Sigmoid colon (tissue), 7 donors: ENCODE results near the gene SPRYD4. TPM values are rescaled to one million over a fixed set of nuclear protein-coding genes. Genes with fewer than 3 reads are reported as not detected.
"Not testable (repeated sequence)": the region's sequence is repeated elsewhere in the genome, so short reads cannot be mapped to it uniquely, and the experiment has no call there.

Source experiments
- DNase-seq: peaks from one replicate; pipeline ENCODE4 v3.0.0-alpha.2; 2019
- H3K27ac ChIP-seq, 4 donors: fragments of 200-600 bp; sonication (generic); one replicate each; pipeline ENCODE4 v1.5.1; 2016 to 2019; ENCODE audit warnings: mild to moderate bottlenecking in 1 of 4
- H3K27me3 ChIP-seq, 3 donors: fragments of 200-600 bp; sonication (generic); one replicate each; pipeline ENCODE4 v1.5.1; 2019; ENCODE audit warnings: mild to moderate bottlenecking in 1 of 3
- H3K36me3 ChIP-seq, 4 donors: fragments of 200-600 bp; sonication (generic); one replicate each; pipeline ENCODE4 v1.5.1; 2016 to 2019
- H3K4me1 ChIP-seq, 4 donors: fragments of 200-600 bp; sonication (generic); one replicate each; pipeline ENCODE4 v1.5.1; 2017 to 2019
- H3K4me3 ChIP-seq, 4 donors: fragments of 200-600 bp; sonication (generic); one replicate each; pipeline ENCODE4 v1.5.1; 2017 to 2019; ENCODE audit warnings: mild to moderate bottlenecking in 2 of 4, moderate library complexity in 1 of 4
- H3K9me3 ChIP-seq, 4 donors: fragments of 200-600 bp in 3 of 4; sonication (generic) in 3 of 4; one replicate each; pipeline versions ENCODE4 v1.5.1 to v1.6.1; 2013 to 2019
- CTCF ChIP-seq, 4 experiments: fragments of 450-650 bp in 3 of 4; fragments of 200-600 bp in 1 of 4; IDR thresholded peaks; one replicate each; pipeline ENCODE4 v1.5.1; 2016 to 2019; ENCODE audit warnings: antibody characterized with exemption in 4 of 4, mild to moderate bottlenecking in 3 of 4, moderate library complexity in 2 of 4
- EP300 ChIP-seq, 4 donors: sonication (generic); formaldehyde crosslinking; IDR thresholded peaks; one replicate each; pipeline ENCODE4 v1.6.1; 2017; ENCODE audit warnings: antibody characterized with exemption in 4 of 4
- POLR2A ChIP-seq, 2 donors: fragments of 450-650 bp; IDR thresholded peaks; one replicate each; pipeline ENCODE4 v1.6.1; 2016; ENCODE audit warnings: antibody characterized with exemption in 2 of 2, mild to moderate bottlenecking in 2 of 2, moderate library complexity in 2 of 2
- POLR2AphosphoS5 ChIP-seq, 4 donors: sonication (generic); formaldehyde crosslinking; IDR thresholded peaks; one replicate each; pipeline ENCODE4 v1.6.1; 2017; ENCODE audit warnings: antibody characterized with exemption in 4 of 4
- WGBS, 2 donors: extraction: QIAGEN DNeasy Blood & Tissue Kit; methylation state at CpG; one replicate each; pipeline ENCODE4 v1.1.7; 2013; 5-methylcytosine and 5-hydroxymethylcytosine counted together
- intact Hi-C: fragments of 100-400 bp; cut with DNase I; formaldehyde crosslinking; loops from one replicate; pipeline ENCODE4 v1.15.1; 2023
- polyA plus RNA-seq, 3 donors: library from polyadenylated mRNA; stranded (reverse); fragments of 200-250 nt; gene quantifications; one replicate each; pipeline ENCODE4 v1.2.3, GENCODE V29; 2013
- total RNA-seq, 4 donors: library from RNA; depleted of rRNA; stranded (reverse); fragments of >200 nt; gene quantifications; one replicate each; pipeline ENCODE4 v1.1.0, GENCODE V29; 2016
- donor health status: healthy with polysubstance abuse.
- donor health status: Bipolar disorder and iron deficiency.
- donor health status: healthy.

The SPRYD4 gene
- total and polyA plus RNA-seq, 7 donors: 1.7 to 4.6 (median 3.0) TPM

- H3K27ac ChIP-seq: peak overlapping the region in 2 of 4 donors; percentile 21 to 46
- DNase-seq: peak; percentile 80
Measured at GRCh38 chr12:56487448-56488040, 19.2 kb downstream of the SPRYD4 start.

GRCh38 chr12:56488041-56488955, 19.9 kb downstream of the SPRYD4 start, which contains the start of gene GLS2:
TSS of gene GLS2 (minus strand) at chr12:56488161. CDS start at chr12:56488118, 43 bp downstream.
- no peaks in the 10 kb centered on the region for H3K9me3 ChIP-seq
- WGBS, 2 donors: 13 to 27% methylated on average over 59 of the region's 59 CpGs
- H3K27me3 ChIP-seq: no peaks in the 10 kb centered on the region
- peak within 1 kb of the TSS in 2 of 4 donors; percentile 21 to 46 for H3K27ac ChIP-seq
- DNase-seq: peak; percentile 87
- H3K36me3 ChIP-seq: no peaks in the 10 kb centered on the region
- intact Hi-C loops: no loop called here
- H3K4me3 ChIP-seq: peak within 1 kb of the TSS; percentile 40 to 67 (median 63)
- H3K4me1 ChIP-seq: peaks cover 0 to 18% (median 17%) of the 10 kb centered on the region in 4 donors
- no peak for TF ChIP-seq POLR2A (IDR thresholded peaks at IDR 0.05)
- TF ChIP-seq EP300 (IDR thresholded peaks at IDR 0.05): no peak

More at GRCh38 chr12:56487448-56488040, 19.2 kb downstream of the SPRYD4 start:
- no peaks in the 10 kb centered on the region for H3K36me3 ChIP-seq
- H3K9me3 ChIP-seq: no peaks in the 10 kb centered on the region
- intact Hi-C loops: no loop called here
- H3K27me3 ChIP-seq: no peaks in the 10 kb centered on the region
- peaks cover 0 to 18% (median 17%) of the 10 kb centered on the region in 4 donors for H3K4me1 ChIP-seq
- peak overlapping the region; percentile 40 to 67 (median 63) for H3K4me3 ChIP-seq
- 2 to 7% methylated on average over 44 of the region's 44 CpGs for WGBS, 2 donors
- TF ChIP-seq EP300 (IDR thresholded peaks at IDR 0.05): no peak
- TF ChIP-seq POLR2AphosphoS5 (IDR thresholded peaks at IDR 0.05): no peak
- TF ChIP-seq POLR2A (IDR thresholded peaks at IDR 0.05): no peak
- TF ChIP-seq CTCF (IDR thresholded peaks at IDR 0.05): no peak

GRCh38 chr12:56490360-56490759, 22.0 kb downstream of the SPRYD4 start:
- no peak for DNase-seq
- Histone ChIP-seq H3K36me3 (no peaks in the 10 kb centered on the region), H3K9me3 (no peaks in the 10 kb centered on the region), H3K4me1 (peaks cover 0 to 18% (median 17%) of the 10 kb centered on the region in 4 donors), H3K4me3 (no peak overlapping the region), H3K27me3 (no peaks in the 10 kb centered on the region), H3K27ac (no peak overlapping the region)
- TF ChIP-seq POLR2AphosphoS5 (IDR thresholded peaks at IDR 0.05) (no peak), EP300 (IDR thresholded peaks at IDR 0.05) (no peak), POLR2A (IDR thresholded peaks at IDR 0.05) (no peak), CTCF (IDR thresholded peaks at IDR 0.05) (no peak)
- intact Hi-C loops: no loop called here

- H3K36me3 ChIP-seq, H3K27ac ChIP-seq, H3K27me3 ChIP-seq, intact Hi-C loops, DNase-seq, H3K4me1 ChIP-seq, H3K4me3 ChIP-seq, H3K9me3 ChIP-seq: not testable (repeated sequence)
- 89 to 92% methylated on average over 31 of the region's 31 CpGs for WGBS, 2 donors
Measured at GRCh38 chr12:56493409-56494105, 25.2 kb downstream of the SPRYD4 start.

GRCh38 chr12:56494106-56494415, 25.7 kb downstream of the SPRYD4 start:
- H3K27ac ChIP-seq, H3K4me1 ChIP-seq, H3K4me3 ChIP-seq, H3K36me3 ChIP-seq, H3K27me3 ChIP-seq, H3K9me3 ChIP-seq, DNase-seq, intact Hi-C loops: not testable (repeated sequence)
- WGBS, 2 donors: 95 to 97% methylated on average over 15 of the region's 15 CpGs

GRCh38 chr12:56494481-56494880, 26.1 kb downstream of the SPRYD4 start:
- 96 to 97% methylated on average over 27 of the region's 27 CpGs for WGBS, 2 donors
- H3K27me3 ChIP-seq: not testable (repeated sequence)

More at GRCh38 chr12:56494481-56494880, 26.1 kb downstream of the SPRYD4 start:
- H3K4me3 ChIP-seq, H3K27ac ChIP-seq, intact Hi-C loops, DNase-seq, H3K4me1 ChIP-seq, H3K9me3 ChIP-seq, H3K36me3 ChIP-seq: not testable (repeated sequence)
